H54 (cell line): ENCODE data around the gene KIAA1217.
A peak's percentile ranks its signal among the peaks of the same experiment; 100 is the strongest.

Experiments
- DNase-seq: peaks from one replicate; pipeline ENCODE4 v3.0.0; 2011; ENCODE audit warnings: low spot score, mixed read lengths; ENCODE audit not compliant: insufficient read length
- FAIRE-seq: peaks from 3 replicates; lab custom pipeline; 2011; peaks lifted over from hg19 to GRCh38; lab: Jason Lieb, UNC
- POLR2A ChIP-seq: IDR thresholded peaks from 2 replicates; pipeline ENCODE4 v1.6.1; 2011; ENCODE audit warnings: low read depth, mild to moderate bottlenecking, low read length

The KIAA1217 gene

DNA sequence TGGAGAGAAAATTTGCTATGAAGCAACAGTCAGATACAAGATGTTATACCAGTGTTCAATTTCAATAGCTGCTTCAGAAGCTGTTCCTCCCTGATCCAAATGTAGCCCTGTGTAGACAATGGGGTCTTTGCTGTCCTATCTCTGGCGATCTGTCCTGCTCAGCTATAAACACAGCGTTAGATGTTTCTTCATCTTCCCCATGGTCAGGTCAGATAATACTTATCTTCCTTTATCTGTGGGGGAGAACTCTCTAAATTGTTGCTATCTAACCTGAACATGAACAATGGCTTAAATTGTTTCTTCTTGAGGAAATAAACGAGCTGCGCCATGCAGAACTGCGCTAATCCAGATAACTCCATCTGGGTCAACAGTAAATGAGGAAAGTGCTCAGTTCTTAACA, 15.6 kb upstream of the KIAA1217 start:
- FAIRE-seq (no peak), DNase-seq (no peak)
- TF ChIP-seq POLR2A = no peak

DNA sequence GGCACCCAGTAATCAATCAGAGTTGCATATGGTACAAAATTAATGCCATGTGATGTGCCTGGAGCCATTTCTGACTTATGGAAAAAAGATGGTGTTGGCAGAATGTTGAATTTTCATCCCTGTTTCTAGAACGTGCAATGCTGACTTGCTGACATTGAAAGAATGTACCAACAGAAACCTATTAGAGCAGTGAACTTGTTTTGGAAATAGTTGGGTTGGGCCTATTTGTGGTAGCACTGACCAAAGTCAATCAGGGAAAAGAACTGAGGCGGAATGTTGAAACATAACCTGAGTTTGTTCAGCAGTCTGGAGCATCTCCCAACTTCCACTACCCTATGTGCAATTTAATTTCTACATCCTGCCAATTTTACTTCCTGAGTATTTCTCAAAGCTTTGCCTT, 11.7 kb upstream of the KIAA1217 start:
- TF ChIP-seq POLR2A = no peak
- DNase-seq (no peak), FAIRE-seq (no peak)

DNA sequence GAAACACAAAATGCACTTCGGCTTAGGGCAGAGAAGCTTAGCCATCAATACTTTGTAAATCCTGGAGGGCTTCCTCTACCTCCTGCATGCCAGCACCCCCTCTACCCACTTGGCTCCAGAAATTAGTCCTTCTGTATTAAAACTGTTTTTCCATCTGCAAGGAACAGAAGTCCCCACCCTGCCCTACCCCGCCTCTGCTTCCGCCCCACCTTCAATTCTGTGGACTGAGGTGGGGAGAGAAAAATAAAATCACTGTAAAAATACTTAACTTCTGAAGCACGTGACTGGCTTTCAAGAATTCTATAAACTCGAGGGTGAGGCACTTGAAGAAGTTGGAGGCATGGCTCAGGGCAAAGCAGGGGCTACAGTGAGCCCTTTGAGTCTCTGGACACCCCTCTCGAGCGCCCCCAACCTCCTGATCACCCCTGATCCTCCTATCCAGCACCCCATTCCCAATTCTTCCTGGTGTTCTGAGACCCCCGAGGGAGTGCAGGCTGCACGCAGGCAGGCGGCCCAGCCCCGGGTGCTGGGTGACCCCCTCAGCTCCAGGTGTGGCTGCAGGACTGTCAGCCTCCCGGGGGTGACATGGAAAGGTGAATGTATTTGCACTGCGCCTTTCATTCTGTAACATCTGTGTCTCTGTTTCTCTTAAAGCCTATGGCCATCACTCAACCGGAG, 7.3 kb upstream of the KIAA1217 start:
- no peak for TF ChIP-seq POLR2A
- DNase-seq (no peak), FAIRE-seq (no peak)

DNA sequence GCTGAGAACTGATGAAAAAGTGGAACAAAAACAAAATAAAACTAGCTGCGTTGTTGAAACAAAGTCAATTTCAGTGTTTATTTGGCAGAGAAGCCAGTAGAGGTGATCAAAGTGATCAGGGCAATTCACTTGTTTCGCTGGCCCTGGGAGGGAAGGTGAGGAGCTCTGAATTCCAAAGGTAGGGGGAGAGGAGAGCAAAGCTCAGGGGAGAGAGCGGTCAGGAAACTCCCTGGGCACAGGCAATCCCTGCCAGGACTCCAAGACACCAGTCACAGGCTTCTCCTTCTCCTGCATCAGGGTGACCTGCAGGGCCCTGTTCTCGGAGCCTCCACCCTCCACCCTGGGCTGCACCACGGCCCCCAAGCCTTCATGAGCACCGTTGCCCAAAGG, 6.8 kb upstream of the KIAA1217 start:
- DNase-seq (no peak), FAIRE-seq (no peak)
- no peak for TF ChIP-seq POLR2A

DNA sequence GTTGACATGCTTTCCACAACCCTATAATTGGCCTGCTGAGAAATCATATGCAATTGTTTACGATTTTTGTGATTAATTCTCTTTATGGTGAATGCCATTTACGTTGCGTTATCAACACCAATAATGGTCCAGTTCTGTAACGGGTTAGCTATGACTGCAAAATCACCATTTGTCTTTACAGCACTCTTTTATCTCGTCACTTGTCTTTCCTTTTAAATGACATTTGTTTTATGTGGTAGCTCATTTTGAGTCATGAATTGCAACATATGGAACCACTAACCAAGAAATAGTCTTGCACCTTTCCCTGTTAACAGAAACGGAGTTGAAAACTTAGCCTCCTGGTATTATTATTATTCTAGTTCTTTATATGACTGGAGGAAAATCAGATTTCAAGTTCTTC, 3.1 kb upstream of the KIAA1217 start:
- DNase-seq = no peak
- FAIRE-seq = no peak
- no peak for TF ChIP-seq POLR2A

DNA sequence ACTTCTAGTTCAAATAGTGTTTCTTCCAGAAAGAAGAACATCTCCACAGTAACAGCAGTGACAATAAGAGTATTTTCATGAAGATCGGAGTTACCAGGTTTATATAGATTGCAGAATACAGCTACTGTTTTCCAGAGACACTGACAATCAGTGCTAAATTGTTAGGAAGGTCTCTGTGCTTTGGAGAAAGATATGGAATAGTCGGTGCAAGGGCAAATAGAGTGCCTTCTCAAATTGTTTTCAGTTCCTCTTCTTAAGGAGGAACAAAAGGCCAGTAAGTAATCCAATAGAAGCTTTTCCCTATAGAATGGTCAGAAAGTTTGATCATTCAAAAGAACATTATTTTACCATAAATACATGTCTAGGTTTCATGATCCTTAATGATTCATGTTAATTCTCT, 2.6 kb upstream of the KIAA1217 start:
- FAIRE-seq (no peak), DNase-seq (no peak)
- TF ChIP-seq POLR2A = no peak

DNA sequence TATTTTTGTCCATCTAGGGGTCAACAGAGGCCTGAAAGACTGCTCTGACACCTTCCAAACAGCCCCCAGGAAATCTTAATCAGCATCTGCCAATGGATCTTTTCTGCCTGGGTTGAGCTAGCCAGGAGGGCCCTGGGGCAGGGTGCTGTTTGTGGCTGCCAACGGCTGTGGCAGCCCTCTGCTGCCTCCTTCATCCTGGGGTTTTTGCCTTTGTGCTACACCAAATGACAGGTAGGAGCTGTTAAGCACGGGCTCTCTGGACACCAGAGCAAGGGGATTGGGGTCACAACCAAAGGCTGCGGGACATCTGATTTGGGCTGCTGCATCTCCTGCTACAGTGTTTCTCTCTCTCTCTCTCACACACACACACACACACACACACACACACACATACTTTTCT, 2.0 kb upstream of the KIAA1217 start:
- no peak for TF ChIP-seq POLR2A
- no peak for FAIRE-seq
- DNase-seq = no peak

DNA sequence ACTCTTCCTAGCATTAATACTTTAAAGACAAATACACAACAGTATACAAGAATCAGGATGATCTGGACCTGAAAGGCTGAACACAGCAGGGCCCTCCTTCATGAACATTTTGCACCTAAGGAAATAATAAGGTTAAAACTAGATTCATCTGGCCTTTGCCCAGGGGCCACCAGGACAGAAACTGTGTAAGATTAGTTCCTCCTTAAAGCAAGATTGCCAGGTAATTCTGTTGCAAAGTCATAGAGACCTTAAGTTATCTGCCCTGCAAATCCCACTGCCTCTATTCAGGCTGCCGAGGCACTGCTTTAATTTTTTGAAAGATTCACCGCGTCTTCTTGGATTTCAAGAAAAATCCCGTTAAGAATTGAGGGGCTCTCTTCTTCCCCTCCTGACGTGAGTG, 1.6 kb upstream of the KIAA1217 start:
- DNase-seq = no peak
- TF ChIP-seq POLR2A = no peak
- FAIRE-seq = no peak

DNA sequence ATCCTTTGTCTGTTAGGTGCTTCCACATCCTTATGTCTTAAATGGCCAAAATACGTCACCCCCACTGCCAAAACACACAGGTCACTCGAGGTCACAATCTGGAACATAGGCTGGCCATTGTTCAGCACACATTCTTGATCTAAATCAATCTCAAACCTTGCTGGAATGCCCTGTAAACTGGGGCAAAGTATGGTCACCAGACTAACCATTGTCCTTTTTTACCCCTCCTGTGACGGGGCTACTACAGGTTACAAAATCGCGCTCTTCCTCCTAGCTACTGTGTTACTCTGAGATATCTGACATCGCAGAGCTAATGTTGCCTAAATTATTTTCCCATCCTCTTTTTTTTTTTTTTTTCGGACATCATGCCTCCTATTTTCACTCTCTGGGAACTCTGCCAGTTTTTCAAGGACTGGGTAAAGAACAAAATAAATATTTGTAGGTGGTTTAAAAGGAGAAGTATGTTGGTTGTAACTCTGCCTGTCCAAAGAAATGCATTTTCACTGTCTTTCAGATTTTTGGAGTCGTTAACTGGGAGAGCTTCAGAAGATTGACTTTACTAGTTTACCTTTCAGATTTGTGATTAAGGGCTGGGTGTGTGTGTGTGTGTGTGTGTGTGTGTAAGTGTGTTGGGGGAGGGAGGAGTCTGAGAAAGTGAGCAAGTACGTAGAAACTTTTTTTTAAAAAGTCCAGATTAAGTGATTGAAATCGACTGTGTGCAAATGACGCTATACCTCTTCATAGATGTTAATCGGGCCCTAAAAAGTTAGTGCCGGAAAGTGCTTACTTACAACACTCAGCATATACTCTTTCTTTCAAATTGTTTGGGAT, 942 bp upstream of the KIAA1217 start:
- no peak for TF ChIP-seq POLR2A
- FAIRE-seq (no peak), DNase-seq (no peak)

DNA sequence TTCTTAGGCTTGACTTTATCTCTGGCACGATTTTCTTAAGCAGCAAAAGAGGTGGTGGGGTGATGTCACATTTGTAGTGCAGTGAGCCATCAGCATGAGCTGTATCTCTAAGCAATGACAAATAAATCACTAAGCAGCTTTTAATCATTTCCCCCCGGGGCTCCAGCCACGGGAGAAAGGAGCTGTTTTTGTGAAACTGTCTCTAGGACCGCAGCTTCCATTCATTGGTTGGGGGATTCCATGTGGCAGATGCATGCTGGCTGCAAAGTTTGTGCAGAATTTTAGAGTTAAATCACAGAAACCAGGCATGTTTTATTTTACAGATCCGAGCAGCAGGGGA, 464 bp downstream of the KIAA1217 start:
- DNase-seq (no peak), FAIRE-seq (peak; percentile 6)
- TF ChIP-seq POLR2A = no peak

DNA sequence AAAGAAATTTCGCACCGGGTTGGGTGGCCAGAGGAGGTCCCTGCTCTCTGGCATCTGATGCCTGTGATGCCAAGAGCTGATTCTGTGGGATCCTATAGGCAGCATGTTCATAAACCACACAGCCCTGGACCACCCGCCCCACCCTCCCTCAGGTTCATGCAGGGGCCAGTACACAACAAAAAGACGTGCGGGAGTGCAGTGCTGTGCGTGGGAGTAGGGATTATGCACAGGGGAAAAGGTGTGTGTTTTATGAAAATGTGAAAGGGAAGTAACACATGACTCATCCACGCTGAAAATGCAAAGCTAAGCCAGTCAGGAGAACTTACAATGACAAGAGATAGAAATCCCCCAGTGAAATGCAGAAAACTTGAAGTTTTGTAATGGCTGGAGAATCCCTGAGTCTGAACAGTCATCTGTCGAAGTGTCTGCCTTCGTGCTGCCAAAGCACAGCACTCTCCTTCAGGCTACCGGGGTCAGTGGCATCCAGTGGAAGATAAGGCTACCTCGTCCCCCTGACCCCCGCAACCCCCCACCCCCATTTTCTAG, 1.1 kb downstream of the KIAA1217 start:
- peak; percentile 66 for FAIRE-seq
- TF ChIP-seq POLR2A = no peak
- DNase-seq = peak; percentile 18

DNA sequence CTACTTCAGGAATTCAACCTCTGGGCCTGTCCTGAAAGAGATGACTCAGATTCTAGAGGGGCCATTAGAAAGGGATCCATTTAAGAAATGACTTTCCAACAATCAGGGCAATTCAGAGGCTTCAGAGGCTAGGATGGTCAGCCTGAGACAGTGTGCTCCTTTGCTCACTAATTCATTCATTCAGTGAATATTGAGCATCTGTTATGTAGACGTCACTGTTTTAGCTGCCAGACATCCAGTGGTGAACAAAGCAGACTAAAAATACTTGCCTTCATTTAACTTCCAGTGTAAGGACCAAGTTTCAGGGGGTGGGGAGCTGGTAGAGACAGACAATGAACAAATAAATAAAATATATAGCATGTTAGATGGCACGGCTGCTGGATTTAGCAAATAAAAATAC, 1.6 kb downstream of the KIAA1217 start:
- DNase-seq = no peak
- FAIRE-seq = no peak
- TF ChIP-seq POLR2A = no peak

DNA sequence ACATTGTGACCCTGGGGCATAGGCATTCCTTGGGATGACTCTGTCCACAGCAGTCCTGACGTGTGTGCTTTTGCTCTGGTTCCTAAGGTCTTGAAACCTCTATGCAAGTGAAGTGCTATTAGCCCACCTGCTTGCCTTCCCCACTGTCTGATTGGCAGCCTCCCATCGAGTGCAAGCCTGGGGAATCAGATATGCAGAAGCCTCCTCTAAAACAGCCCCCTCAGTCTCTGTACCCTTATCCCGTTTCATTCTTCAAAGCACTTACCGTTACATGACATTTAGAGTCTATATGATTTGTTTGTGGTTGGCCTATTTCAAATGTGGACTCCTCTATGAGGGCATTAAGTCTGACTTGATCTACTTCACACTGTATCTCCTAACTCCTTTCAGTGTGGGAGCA, 4.3 kb downstream of the KIAA1217 start:
- no peak for TF ChIP-seq POLR2A
- no peak for DNase-seq
- no peak for FAIRE-seq

DNA sequence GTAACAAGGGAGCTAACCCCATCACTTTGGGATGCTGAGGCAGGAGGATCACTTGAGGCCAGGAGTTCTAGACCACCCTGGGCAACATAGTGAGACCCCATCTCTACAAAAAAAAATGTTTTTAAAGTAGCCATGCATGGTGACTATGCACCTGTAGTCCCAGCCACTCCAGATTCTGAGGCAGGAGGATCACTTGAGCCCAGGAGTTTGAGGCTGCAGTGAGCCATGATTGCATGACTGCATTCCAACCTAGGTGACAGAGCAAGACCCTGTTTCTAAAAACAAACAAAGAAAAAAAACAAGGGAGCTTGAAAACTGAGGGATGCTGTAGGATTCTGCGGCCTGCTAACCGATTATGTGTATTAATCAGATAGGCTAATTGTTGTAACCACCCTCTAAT, 4.9 kb downstream of the KIAA1217 start:
- no peak for DNase-seq
- TF ChIP-seq POLR2A = no peak
- FAIRE-seq = no peak

DNA sequence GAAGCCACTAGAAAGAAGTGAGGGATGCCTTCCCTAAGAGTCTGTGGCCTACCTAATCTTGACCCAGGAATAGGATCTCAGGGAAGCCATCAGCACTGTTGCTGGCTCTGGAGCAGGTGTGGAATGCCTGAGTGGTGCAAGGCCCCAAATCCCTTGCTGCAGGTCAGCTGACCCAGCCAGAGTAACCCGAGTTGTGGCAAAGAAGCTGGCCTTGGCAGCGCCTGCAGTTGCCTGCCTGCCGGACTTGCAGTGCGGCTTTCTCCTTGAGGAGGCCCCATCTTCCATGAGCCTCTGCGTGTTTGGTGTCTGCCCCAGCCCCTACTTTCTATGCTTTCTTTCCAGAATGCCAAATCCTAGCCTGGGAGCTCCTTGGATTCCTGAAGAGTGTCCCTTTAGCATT, 5.8 kb downstream of the KIAA1217 start:
- no peak for DNase-seq
- TF ChIP-seq POLR2A = no peak
- no peak for FAIRE-seq
